ENCODE data around the gene HOXA4.

DNA sequence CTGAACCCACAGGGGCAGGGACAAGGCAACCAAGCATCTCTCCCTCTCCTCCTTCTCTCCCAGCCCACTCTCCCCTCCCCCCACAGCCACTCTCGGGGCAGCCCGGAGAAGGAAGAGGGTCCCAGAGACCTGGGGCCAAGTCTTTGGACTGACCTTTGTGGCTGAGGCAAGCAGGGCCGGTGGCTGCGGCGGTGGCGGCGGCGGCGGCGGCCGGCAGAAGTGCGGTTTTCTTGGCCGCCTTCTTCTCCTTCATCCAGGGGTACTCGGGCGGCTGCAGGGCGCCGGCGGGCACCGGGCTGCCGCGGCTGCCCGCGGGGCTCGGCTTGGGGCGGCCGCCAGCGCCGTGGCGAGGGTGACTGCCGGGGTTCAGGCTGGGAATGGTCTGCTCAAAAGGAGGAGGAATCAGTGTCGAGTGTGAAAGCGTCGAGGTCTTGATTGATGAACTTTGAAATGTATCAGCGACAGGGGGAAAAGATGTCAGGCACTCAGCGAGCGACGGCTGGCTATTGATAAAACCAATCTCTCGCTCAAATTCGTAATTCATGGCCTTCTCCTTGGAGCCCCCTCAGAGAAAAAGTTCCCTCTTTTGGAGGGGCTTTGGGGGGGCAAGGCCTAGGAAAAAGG lies 28.5 kb downstream of the HOXA4 start:
- TF ChIP-seq, protein P1, sequence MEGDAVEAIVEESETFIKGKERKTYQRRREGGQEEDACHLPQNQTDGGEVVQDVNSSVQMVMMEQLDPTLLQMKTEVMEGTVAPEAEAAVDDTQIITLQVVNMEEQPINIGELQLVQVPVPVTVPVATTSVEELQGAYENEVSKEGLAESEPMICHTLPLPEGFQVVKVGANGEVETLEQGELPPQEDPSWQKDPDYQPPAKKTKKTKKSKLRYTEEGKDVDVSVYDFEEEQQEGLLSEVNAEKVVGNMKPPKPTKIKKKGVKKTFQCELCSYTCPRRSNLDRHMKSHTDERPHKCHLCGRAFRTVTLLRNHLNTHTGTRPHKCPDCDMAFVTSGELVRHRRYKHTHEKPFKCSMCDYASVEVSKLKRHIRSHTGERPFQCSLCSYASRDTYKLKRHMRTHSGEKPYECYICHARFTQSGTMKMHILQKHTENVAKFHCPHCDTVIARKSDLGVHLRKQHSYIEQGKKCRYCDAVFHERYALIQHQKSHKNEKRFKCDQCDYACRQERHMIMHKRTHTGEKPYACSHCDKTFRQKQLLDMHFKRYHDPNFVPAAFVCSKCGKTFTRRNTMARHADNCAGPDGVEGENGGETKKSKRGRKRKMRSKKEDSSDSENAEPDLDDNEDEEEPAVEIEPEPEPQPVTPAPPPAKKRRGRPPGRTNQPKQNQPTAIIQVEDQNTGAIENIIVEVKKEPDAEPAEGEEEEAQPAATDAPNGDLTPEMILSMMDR (conservative IDR thresholded peaks at IDR 0.05): no peak
- no peak for TF ChIP-seq ZFX (IDR thresholded peaks at IDR 0.05)
